GM12865 (cell line): ENCODE data around the gene MARF1.

ENCODE experiments used
- DNase-seq: peaks from one replicate; pipeline ENCODE4 v3.0.0; 2010; ENCODE audit warnings: low read depth
- H3K4me3 ChIP-seq: 2 replicates; pipeline ENCODE4 v1.5.1; 2011; ENCODE audit warnings: mild to moderate bottlenecking, low read depth, low read length, control low read depth
- TF ChIP-seq, protein P1 (sequence below): IDR thresholded peaks from 2 replicates; pipeline ENCODE4 v1.5.1; 2011; ENCODE audit warnings: low read length, control low read depth, low read depth, inconsistent platforms; ENCODE audit not compliant: insufficient read depth; ENCODE audit errors: missing control alignments

The MARF1 gene

DNA sequence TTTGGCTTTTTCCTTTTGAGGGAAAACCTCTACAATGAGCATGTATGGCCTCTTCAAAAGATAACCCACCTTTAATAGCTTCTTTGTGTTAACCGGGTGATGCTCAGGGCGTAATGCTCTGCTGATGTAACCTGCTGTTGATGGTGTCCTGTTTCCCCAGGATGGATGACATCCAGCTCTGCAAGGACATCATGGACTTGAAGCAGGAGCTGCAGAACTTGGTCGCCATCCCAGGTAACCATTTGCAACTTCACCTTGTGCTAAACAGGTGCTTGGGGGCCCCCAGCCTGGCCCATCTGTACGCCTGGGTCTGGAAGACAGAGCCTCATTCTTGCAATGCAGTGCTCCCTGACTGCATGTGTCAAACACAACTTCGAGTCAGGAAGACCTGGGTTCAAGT is 75.1 kb downstream of the MARF1 start:
- DNase-seq = no peak
- no peak overlapping the region for H3K4me3 ChIP-seq
- TF ChIP-seq, protein P1, sequence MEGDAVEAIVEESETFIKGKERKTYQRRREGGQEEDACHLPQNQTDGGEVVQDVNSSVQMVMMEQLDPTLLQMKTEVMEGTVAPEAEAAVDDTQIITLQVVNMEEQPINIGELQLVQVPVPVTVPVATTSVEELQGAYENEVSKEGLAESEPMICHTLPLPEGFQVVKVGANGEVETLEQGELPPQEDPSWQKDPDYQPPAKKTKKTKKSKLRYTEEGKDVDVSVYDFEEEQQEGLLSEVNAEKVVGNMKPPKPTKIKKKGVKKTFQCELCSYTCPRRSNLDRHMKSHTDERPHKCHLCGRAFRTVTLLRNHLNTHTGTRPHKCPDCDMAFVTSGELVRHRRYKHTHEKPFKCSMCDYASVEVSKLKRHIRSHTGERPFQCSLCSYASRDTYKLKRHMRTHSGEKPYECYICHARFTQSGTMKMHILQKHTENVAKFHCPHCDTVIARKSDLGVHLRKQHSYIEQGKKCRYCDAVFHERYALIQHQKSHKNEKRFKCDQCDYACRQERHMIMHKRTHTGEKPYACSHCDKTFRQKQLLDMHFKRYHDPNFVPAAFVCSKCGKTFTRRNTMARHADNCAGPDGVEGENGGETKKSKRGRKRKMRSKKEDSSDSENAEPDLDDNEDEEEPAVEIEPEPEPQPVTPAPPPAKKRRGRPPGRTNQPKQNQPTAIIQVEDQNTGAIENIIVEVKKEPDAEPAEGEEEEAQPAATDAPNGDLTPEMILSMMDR = no peak

DNA sequence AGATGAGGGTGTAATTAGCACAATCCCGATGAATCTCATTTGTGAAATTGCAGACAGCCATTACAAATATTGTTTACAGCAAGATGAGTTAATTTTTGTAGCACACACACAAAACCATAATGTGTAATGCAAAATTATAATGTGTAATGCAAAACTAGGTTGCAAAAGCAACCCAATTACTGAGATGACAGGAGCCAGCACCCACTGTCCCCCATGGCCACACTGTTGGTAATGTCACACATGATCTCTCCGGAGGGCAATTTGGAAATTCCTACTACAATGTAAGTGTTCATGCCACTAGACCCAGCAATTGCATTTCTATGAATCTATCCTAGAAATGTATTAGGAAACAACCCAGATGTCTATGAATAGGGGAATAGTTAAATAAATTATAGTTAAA is 76.9 kb downstream of the MARF1 start:
- TF ChIP-seq, protein P1 = no peak
- DNase-seq = no peak
- H3K4me3 ChIP-seq = no peak overlapping the region

DNA sequence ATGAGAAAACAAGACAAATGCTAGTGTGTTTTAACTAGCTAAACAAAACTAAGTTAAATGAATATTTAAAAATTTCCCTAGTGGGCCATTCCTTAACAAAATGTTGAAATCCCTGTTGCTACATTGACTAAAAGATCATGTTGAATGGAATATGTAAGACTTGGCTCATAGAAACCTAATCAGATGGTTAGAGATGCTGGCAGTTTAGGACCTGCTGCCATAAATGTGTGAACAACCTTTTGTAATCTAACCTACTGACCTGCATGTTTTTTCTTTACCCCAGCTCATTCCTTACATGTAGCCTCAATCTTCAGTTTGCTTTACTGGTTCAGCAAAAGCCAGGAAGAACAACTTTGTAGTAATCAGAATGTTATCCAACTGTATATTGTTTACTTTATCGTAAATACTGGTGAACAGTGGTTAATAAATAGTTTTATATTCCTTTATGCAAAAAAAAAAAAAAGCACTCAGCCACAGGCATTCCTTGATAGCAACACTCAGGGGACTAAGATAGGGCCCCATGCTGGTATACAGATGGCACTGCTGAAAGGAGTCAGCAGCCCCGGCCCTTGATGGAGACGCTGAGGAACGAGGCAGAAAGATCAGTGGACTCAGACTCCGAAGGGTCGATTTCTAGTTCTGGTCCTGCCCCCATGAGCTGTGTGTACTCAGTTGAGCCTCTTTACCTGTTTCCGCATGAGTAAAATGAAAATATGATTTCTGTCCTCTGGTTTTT is 78.2 kb downstream of the MARF1 start:
- no peak for DNase-seq
- TF ChIP-seq, protein P1 = no peak
- no peak overlapping the region for H3K4me3 ChIP-seq

DNA sequence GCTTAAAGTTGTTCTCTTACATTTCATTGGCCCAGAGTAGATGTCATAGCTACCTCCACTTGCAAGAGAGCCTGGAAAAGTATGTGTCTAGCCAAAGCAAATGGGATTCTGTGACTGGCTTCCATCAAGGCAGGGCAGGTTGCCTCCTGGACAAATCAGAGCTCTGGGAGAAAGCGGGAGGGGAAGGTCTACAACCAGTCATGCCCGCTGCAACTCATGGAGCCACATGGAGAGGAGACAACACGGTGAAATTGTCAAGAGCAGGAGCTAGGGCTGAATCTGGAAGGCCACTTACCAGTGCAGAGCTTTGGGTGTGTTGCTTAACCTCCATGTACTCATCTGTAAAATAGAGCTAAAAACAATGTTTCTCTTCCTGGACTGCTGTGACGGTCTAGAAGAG is 83.8 kb downstream of the MARF1 start:
- TF ChIP-seq, protein P1 = no peak
- no peak for DNase-seq
- H3K4me3 ChIP-seq = no peak overlapping the region

GRCh38 chr16:15557258-15557657 is 85.7 kb downstream of the MARF1 start:
- H3K4me3 ChIP-seq = no peak overlapping the region
- TF ChIP-seq, protein P1 = no peak
- DNase-seq = no peak

DNA sequence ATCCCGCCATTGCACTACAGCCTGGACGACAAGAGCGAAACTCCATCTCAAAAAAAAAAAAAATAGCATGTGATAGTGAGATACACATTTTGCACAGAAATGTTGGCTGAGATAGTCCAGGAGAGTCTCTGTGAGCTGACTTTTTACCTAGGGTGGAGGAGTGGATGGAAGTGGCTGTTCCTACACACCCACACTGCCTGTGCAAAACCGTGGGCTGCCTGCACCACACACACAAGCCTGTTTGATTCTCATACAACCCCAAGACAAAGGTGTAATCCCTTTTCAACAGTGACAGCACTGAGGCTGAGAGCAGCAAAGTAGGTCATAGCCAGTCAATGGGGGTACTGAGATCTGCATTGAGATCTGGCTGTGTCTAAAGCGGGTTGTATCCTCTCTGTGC is 86.8 kb downstream of the MARF1 start:
- TF ChIP-seq, protein P1 = no peak
- no peak overlapping the region for H3K4me3 ChIP-seq
- no peak for DNase-seq

GRCh38 chr16:15553313-15554088 is 89.5 kb downstream of the MARF1 start:
- no peak for DNase-seq
- H3K4me3 ChIP-seq = no peak overlapping the region
- TF ChIP-seq, protein P1 = no peak
